Measurements from ENCODE around the gene GRIN2A.

Gene GRIN2A

DNA sequence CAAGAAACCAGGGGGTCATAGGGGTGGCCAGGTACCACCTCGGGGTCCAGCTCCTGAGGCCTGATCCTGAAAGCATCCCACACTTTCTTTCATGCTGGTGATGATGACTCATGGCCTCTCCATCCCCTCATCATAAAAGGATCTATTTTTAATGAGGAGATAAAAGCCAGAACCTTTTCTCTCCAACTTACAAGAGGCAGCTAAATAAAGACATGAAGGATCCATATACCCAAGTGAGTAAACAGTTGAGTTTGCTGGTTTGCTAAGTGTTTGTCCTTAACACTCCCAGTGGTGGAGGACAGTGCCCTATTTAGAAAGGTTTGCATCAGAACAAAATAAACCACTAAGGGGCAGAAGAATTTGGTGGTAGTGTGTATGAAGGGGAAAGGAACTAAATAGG, 383.8 kb downstream of the GRIN2A start:
- Histone ChIP-seq H3K4me1 (ENCODE audit: low read depth, poor library complexity, severe bottlenecking) (no peaks in the 10 kb centered on the region), H3K79me2 (ENCODE audit: insufficient read depth, low read depth) (no peaks in the 10 kb centered on the region), H3K27me3 (ENCODE audit: insufficient read depth, low read depth) (no peaks in the 10 kb centered on the region), H3K27ac (no peak overlapping the region), H3K4me3 (IDR thresholded peaks at IDR 0.05; ENCODE audit: insufficient read depth, low read depth, low read length) (no peak overlapping the region), H3K36me3 (ENCODE audit: insufficient read depth) (no peaks in the 10 kb centered on the region), H4K20me1 (ENCODE audit: insufficient read depth) (no peaks in the 10 kb centered on the region), H3K9ac (no peak overlapping the region), H2AFZ (ENCODE audit: low read depth) (no peak overlapping the region), H3K4me2 (no peak overlapping the region)
- TF ChIP-seq, protein P1, sequence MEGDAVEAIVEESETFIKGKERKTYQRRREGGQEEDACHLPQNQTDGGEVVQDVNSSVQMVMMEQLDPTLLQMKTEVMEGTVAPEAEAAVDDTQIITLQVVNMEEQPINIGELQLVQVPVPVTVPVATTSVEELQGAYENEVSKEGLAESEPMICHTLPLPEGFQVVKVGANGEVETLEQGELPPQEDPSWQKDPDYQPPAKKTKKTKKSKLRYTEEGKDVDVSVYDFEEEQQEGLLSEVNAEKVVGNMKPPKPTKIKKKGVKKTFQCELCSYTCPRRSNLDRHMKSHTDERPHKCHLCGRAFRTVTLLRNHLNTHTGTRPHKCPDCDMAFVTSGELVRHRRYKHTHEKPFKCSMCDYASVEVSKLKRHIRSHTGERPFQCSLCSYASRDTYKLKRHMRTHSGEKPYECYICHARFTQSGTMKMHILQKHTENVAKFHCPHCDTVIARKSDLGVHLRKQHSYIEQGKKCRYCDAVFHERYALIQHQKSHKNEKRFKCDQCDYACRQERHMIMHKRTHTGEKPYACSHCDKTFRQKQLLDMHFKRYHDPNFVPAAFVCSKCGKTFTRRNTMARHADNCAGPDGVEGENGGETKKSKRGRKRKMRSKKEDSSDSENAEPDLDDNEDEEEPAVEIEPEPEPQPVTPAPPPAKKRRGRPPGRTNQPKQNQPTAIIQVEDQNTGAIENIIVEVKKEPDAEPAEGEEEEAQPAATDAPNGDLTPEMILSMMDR (conservative IDR thresholded peaks at IDR 0.05; ENCODE audit: low read depth, low read length) = no peak

DNA sequence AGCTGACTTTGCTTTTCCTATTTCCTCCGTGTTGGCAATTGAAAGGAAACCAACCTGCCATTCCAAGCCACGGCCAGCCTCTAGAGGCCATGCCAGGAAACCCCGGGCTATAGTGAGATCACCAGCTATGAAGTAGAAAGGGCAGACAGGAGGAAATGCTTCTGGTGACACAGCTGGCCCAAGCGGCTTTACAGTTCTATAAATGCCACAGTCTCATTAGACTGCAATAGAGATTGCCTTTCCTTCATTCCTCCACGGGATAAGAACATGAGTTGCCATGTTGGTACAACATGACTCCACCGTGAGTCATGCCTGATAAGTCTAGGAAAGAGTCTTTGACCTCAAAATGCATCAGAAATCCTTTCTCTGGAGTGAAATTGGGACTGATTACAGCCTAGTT, 384.9 kb downstream of the GRIN2A start:
- no peaks in the 10 kb centered on the region for H3K79me2 ChIP-seq (ENCODE audit: insufficient read depth, low read depth)
- H3K27me3 ChIP-seq (ENCODE audit: insufficient read depth, low read depth) = no peaks in the 10 kb centered on the region
- no peak overlapping the region for H2AFZ ChIP-seq (ENCODE audit: low read depth)
- H3K36me3 ChIP-seq (ENCODE audit: insufficient read depth) = no peaks in the 10 kb centered on the region
- H3K4me2 ChIP-seq = no peak overlapping the region
- H3K4me3 ChIP-seq (IDR thresholded peaks at IDR 0.05; ENCODE audit: insufficient read depth, low read depth, low read length) = no peak overlapping the region
- H3K27ac ChIP-seq = no peak overlapping the region
- no peaks in the 10 kb centered on the region for H3K4me1 ChIP-seq (ENCODE audit: low read depth, poor library complexity, severe bottlenecking)
- TF ChIP-seq, protein P1 (conservative IDR thresholded peaks at IDR 0.05; ENCODE audit: low read depth, low read length) = no peak
- no peak overlapping the region for H3K9ac ChIP-seq
- no peaks in the 10 kb centered on the region for H4K20me1 ChIP-seq (ENCODE audit: insufficient read depth)

DNA sequence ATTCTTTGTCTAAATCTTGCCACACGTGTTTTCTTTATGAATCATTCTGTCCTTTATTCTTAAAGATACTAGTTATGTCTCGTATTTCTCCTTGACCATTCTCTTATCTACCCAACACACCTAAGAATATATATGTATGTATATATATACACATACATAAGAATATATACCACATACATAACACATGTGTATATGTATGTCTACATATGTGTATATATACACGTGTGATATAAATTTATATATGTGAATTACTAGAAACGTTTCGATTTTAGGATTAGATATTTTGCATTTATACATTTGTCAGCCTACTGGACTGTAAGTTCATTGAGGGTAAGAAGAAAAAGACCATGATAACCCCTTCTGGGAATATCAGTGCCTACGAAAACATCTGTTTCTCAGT, 388.6 kb downstream of the GRIN2A start:
- Histone ChIP-seq H3K27me3 (ENCODE audit: insufficient read depth, low read depth) (no peaks in the 10 kb centered on the region), H2AFZ (ENCODE audit: low read depth) (no peak overlapping the region), H4K20me1 (ENCODE audit: insufficient read depth) (no peaks in the 10 kb centered on the region), H3K27ac (no peak overlapping the region), H3K4me2 (no peak overlapping the region), H3K9ac (no peak overlapping the region), H3K4me3 (IDR thresholded peaks at IDR 0.05; ENCODE audit: insufficient read depth, low read depth, low read length) (no peak overlapping the region), H3K79me2 (ENCODE audit: insufficient read depth, low read depth) (no peaks in the 10 kb centered on the region), H3K4me1 (ENCODE audit: low read depth, poor library complexity, severe bottlenecking) (no peaks in the 10 kb centered on the region), H3K36me3 (ENCODE audit: insufficient read depth) (no peaks in the 10 kb centered on the region)
- TF ChIP-seq, protein P1 (conservative IDR thresholded peaks at IDR 0.05; ENCODE audit: low read depth, low read length) = no peak

DNA sequence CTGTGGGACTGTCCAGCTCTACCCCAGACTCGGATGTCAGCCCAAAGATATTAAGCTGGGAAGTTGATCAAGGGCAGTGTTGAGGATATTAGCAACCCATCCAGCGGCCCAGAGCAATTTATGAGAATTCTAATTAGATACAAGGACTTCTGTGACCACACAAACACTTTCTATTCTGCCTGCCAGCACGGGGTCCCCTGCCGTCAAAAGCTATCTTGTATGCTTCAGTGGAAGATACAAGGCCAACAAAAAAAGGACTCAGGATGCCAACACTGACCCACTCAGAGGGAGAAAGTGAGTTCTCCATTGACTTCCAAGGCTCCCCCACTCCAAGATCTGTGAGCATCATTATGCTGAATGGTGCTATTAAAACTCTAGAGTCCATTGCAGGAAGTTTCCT, 390.7 kb downstream of the GRIN2A start:
- H3K4me3 ChIP-seq (IDR thresholded peaks at IDR 0.05; ENCODE audit: insufficient read depth, low read depth, low read length) = no peak overlapping the region
- H3K36me3 ChIP-seq (ENCODE audit: insufficient read depth) = no peaks in the 10 kb centered on the region
- H3K79me2 ChIP-seq (ENCODE audit: insufficient read depth, low read depth) = no peaks in the 10 kb centered on the region
- TF ChIP-seq, protein P1 (conservative IDR thresholded peaks at IDR 0.05; ENCODE audit: low read depth, low read length) = no peak
- no peak overlapping the region for H3K27ac ChIP-seq
- no peak overlapping the region for H2AFZ ChIP-seq (ENCODE audit: low read depth)
- H3K4me1 ChIP-seq (ENCODE audit: low read depth, poor library complexity, severe bottlenecking) = no peaks in the 10 kb centered on the region
- no peaks in the 10 kb centered on the region for H4K20me1 ChIP-seq (ENCODE audit: insufficient read depth)
- H3K9ac ChIP-seq = no peak overlapping the region
- H3K4me2 ChIP-seq = no peak overlapping the region
- no peaks in the 10 kb centered on the region for H3K27me3 ChIP-seq (ENCODE audit: insufficient read depth, low read depth)

Data from KMS-11 (cell line).